Trophoblast cell (in vitro differentiated cells and primary cell): ENCODE data around the gene CGN.

ENCODE experiments used
- DNase-seq, 2 donors: peaks; one replicate each; pipeline ENCODE4 v3.0.0-alpha.2; 2016
- H2AFZ ChIP-seq: 2 replicates; pipeline ENCODE4 v1.6.1; 2013; ENCODE audit warnings: low read length, moderate library complexity, mild to moderate bottlenecking; ENCODE audit not compliant: insufficient read depth, poor library complexity
- H2AK5ac ChIP-seq: 2 replicates; pipeline ENCODE4 v1.6.1; 2013; ENCODE audit warnings: mild to moderate bottlenecking, low read length
- H2BK120ac ChIP-seq: 2 replicates; pipeline ENCODE4 v1.6.1; 2013; ENCODE audit warnings: low read length, mild to moderate bottlenecking, moderate library complexity; ENCODE audit not compliant: insufficient read depth, poor library complexity
- H2BK12ac ChIP-seq: 2 replicates; pipeline ENCODE4 v1.6.1; 2013; ENCODE audit warnings: mild to moderate bottlenecking, low read length, moderate library complexity
- H2BK5ac ChIP-seq: 2 replicates; pipeline ENCODE4 v1.6.1; 2013; ENCODE audit warnings: low read length, low read depth, moderate library complexity, mild to moderate bottlenecking; ENCODE audit not compliant: poor library complexity
- H3K14ac ChIP-seq: 2 replicates; pipeline ENCODE4 v1.6.1; 2013; ENCODE audit warnings: mild to moderate bottlenecking, low read length
- H3K18ac ChIP-seq: 2 replicates; pipeline ENCODE4 v1.6.1; 2013; ENCODE audit warnings: mild to moderate bottlenecking, low read length
- H3K23ac ChIP-seq: 2 replicates; pipeline ENCODE4 v1.6.1; 2013; ENCODE audit warnings: low read length
- H3K27ac ChIP-seq: 2 replicates; pipeline ENCODE4 v1.5.1; 2013; ENCODE audit warnings: low read depth, mild to moderate bottlenecking, inconsistent platforms, low read length, moderate library complexity
- H3K27me3 ChIP-seq: 2 replicates; pipeline ENCODE4 v1.6.1; 2013; ENCODE audit warnings: inconsistent platforms, mild to moderate bottlenecking, low read length, moderate library complexity; ENCODE audit not compliant: insufficient read depth
- H3K36me3 ChIP-seq, 2 experiments: 1 replicate in 1 of 2; 2 replicates in 1 of 2; pipeline ENCODE4 v1.6.1; 2013; ENCODE audit warnings: low read length in 2 of 2, mild to moderate bottlenecking in 2 of 2, moderate library complexity in 1 of 2; ENCODE audit not compliant: insufficient read depth in 2 of 2, control insufficient read depth in 1 of 2
- H3K4ac ChIP-seq: 2 replicates; pipeline ENCODE4 v1.6.1; 2013; ENCODE audit warnings: low read depth, mild to moderate bottlenecking, low read length, moderate library complexity
- H3K4me1 ChIP-seq, 2 experiments: 1 replicate in 1 of 2; 2 replicates in 1 of 2; pipeline ENCODE4 v1.6.1; 2013; ENCODE audit warnings: low read length in 2 of 2, mild to moderate bottlenecking in 2 of 2, moderate library complexity in 1 of 2; ENCODE audit not compliant: insufficient read depth in 2 of 2, control insufficient read depth in 1 of 2
- H3K4me2 ChIP-seq: 2 replicates; pipeline ENCODE4 v1.6.1; 2013; ENCODE audit warnings: inconsistent platforms, mild to moderate bottlenecking, low read length, moderate library complexity
- H3K4me3 ChIP-seq: 2 replicates; pipeline ENCODE4 v1.5.1; 2013; ENCODE audit warnings: mild to moderate bottlenecking, low read depth, low read length, inconsistent platforms
- H3K79me1 ChIP-seq: one replicate; pipeline ENCODE4 v1.6.1; 2013; ENCODE audit warnings: low read length
- H3K79me2 ChIP-seq: 2 replicates; pipeline ENCODE4 v1.6.1; 2013; ENCODE audit warnings: low read length, mild to moderate bottlenecking; ENCODE audit not compliant: control insufficient read depth, insufficient read depth, poor library complexity
- H3K9ac ChIP-seq: 2 replicates; pipeline ENCODE4 v1.6.1; 2013; ENCODE audit warnings: mild to moderate bottlenecking, low read length
- H3K9me3 ChIP-seq: 2 replicates; pipeline ENCODE4 v1.6.1; 2013; ENCODE audit warnings: low read depth, mild to moderate bottlenecking, control low read depth, inconsistent platforms, low read length; ENCODE audit not compliant: insufficient read depth
- H4K12ac ChIP-seq: 2 replicates; pipeline ENCODE4 v1.6.1; 2013; ENCODE audit warnings: low read depth, mild to moderate bottlenecking, low read length, moderate library complexity
- H4K8ac ChIP-seq: 2 replicates; pipeline ENCODE4 v1.6.1; 2013; ENCODE audit warnings: low read depth, mild to moderate bottlenecking, low read length, moderate library complexity
- H4K91ac ChIP-seq: one replicate; pipeline ENCODE4 v1.6.1; 2013; ENCODE audit warnings: low read depth, mild to moderate bottlenecking, low read length, moderate library complexity
- WGBS: extraction: QIAGEN DNeasy Blood & Tissue Kit; methylation state at CpG from one replicate; pipeline ENCODE4 v1.1.7; 2013; ENCODE audit warnings: missing lambda C conversion rate; ENCODE audit not compliant: insufficient read length, insufficient coverage; ENCODE audit errors: extremely low coverage; 5-methylcytosine and 5-hydroxymethylcytosine counted together

Gene CGN

GRCh38 chr1:151515265-151515664, 4.1 kb downstream of the CGN start:
- peaks cover 51% of the 10 kb centered on the region for H3K79me1 ChIP-seq
- H3K27me3 ChIP-seq: no peaks in the 10 kb centered on the region
- H3K4me1 ChIP-seq: peaks cover 28 to 41% of the 10 kb centered on the region in 2 experiments
- H3K79me2 ChIP-seq: peaks cover 14% of the 10 kb centered on the region
- H3K9ac ChIP-seq: no peak overlapping the region
- no peak overlapping the region for H3K18ac ChIP-seq
- peak overlapping the region; percentile 41 for H2BK120ac ChIP-seq
- peaks cover 12 to 15% of the 10 kb centered on the region in 2 experiments for H3K36me3 ChIP-seq
- no peak overlapping the region for H3K4ac ChIP-seq
- H3K23ac ChIP-seq: no peak overlapping the region
- H2AFZ ChIP-seq: no peak overlapping the region
- peak overlapping the region; percentile 38 for H4K8ac ChIP-seq
- no peak overlapping the region for H3K4me2 ChIP-seq
- no peak overlapping the region for H3K14ac ChIP-seq
- H4K91ac ChIP-seq: peak overlapping the region; percentile 79
- no peak overlapping the region for H2AK5ac ChIP-seq
- H3K27ac ChIP-seq: peak overlapping the region; percentile 96
- H3K9me3 ChIP-seq: no peaks in the 10 kb centered on the region
- no peak overlapping the region for H3K4me3 ChIP-seq
- no peak overlapping the region for H4K12ac ChIP-seq
- no peak for DNase-seq
- H2BK5ac ChIP-seq: peak overlapping the region; percentile 36
- WGBS: no CpG with 5 or more reads among the region's 4 CpGs
- H2BK12ac ChIP-seq: peak overlapping the region; percentile 78

- Histone ChIP-seq H3K9me3 (no peaks in the 10 kb centered on the region), H3K23ac (no peak overlapping the region), H3K4me1 (peaks cover 30 to 45% of the 10 kb centered on the region in 2 experiments), H2BK120ac (peak overlapping the region; percentile 70), H4K91ac (peak overlapping the region; percentile 78), H3K36me3 (peaks cover 14 to 20% of the 10 kb centered on the region in 2 experiments), H2BK5ac (peak overlapping the region; percentile 94), H3K4ac (peak overlapping the region; percentile 60), H3K9ac (no peak overlapping the region), H3K14ac (peak overlapping the region; percentile 83), H4K8ac (peak overlapping the region; percentile 52), H3K18ac (peak overlapping the region; percentile 44), H3K27ac (peak overlapping the region; percentile 91), H4K12ac (no peak overlapping the region), H3K79me2 (peaks cover 14% of the 10 kb centered on the region), H3K4me2 (peak overlapping the region; percentile 40), H2AFZ (no peak overlapping the region), H3K27me3 (no peaks in the 10 kb centered on the region), H2AK5ac (peak overlapping the region; percentile 13), H2BK12ac (peak overlapping the region; percentile 37), H3K79me1 (peaks cover 46% of the 10 kb centered on the region), H3K4me3 (no peak overlapping the region)
- no CpG with 5 or more reads among the region's 1 CpG for WGBS
- DNase-seq: peak; percentile 16 to 49
Observed at GRCh38 chr1:151516031-151516511, 4.9 kb downstream of the CGN start.

GRCh38 chr1:151518431-151518830, 7.2 kb downstream of the CGN start:
- H3K4me3 ChIP-seq: no peak overlapping the region
- no peak overlapping the region for H3K9ac ChIP-seq
- H2BK120ac ChIP-seq: no peak overlapping the region
- H3K79me1 ChIP-seq: peaks cover 26% of the 10 kb centered on the region
- H3K18ac ChIP-seq: peak overlapping the region; percentile 41
- H2BK5ac ChIP-seq: no peak overlapping the region
- DNase-seq: no peak
- H4K91ac ChIP-seq: peak overlapping the region; percentile 26
- H3K23ac ChIP-seq: no peak overlapping the region
- no peak overlapping the region for H2AFZ ChIP-seq
- H2AK5ac ChIP-seq: peak overlapping the region; percentile 11
- no peak overlapping the region for H4K8ac ChIP-seq
- peaks cover 10% of the 10 kb centered on the region for H3K79me2 ChIP-seq
- WGBS: no CpG with 5 or more reads among the region's 12 CpGs
- no peak overlapping the region for H4K12ac ChIP-seq
- H3K36me3 ChIP-seq: peaks cover 19 to 22% of the 10 kb centered on the region in 2 experiments
- H3K14ac ChIP-seq: peak overlapping the region; percentile 46
- peak overlapping the region; percentile 22 for H3K4ac ChIP-seq
- no peaks in the 10 kb centered on the region for H3K9me3 ChIP-seq
- H3K27ac ChIP-seq: no peak overlapping the region
- no peak overlapping the region for H3K4me2 ChIP-seq
- H2BK12ac ChIP-seq: peak overlapping the region; percentile 83
- no peaks in the 10 kb centered on the region for H3K27me3 ChIP-seq
- peaks cover 23 to 31% of the 10 kb centered on the region in 2 experiments for H3K4me1 ChIP-seq

GRCh38 chr1:151518936-151519335, 7.7 kb downstream of the CGN start:
- peaks cover 19 to 26% of the 10 kb centered on the region in 2 experiments for H3K4me1 ChIP-seq
- no CpG with 5 or more reads among the region's 15 CpGs for WGBS
- H3K23ac ChIP-seq: no peak overlapping the region
- no peak overlapping the region for H3K9ac ChIP-seq
- H3K14ac ChIP-seq: no peak overlapping the region
- H2BK120ac ChIP-seq: peak overlapping the region; percentile 21
- H3K9me3 ChIP-seq: no peaks in the 10 kb centered on the region
- H2BK12ac ChIP-seq: peak overlapping the region; percentile 83
- H3K36me3 ChIP-seq: peaks cover 20 to 25% of the 10 kb centered on the region in 2 experiments
- no peak overlapping the region for H3K4me2 ChIP-seq
- peak overlapping the region; percentile 48 for H3K18ac ChIP-seq
- H3K4ac ChIP-seq: peak overlapping the region; percentile 22
- DNase-seq: no peak
- no peak overlapping the region for H3K27ac ChIP-seq
- no peaks in the 10 kb centered on the region for H3K27me3 ChIP-seq
- H3K79me2 ChIP-seq: peaks cover 10% of the 10 kb centered on the region
- H4K8ac ChIP-seq: no peak overlapping the region
- no peak overlapping the region for H2AFZ ChIP-seq
- H3K4me3 ChIP-seq: no peak overlapping the region
- H4K91ac ChIP-seq: peak overlapping the region; percentile 26
- peak overlapping the region; percentile 77 for H2AK5ac ChIP-seq
- H3K79me1 ChIP-seq: peaks cover 21% of the 10 kb centered on the region
- no peak overlapping the region for H4K12ac ChIP-seq
- H2BK5ac ChIP-seq: no peak overlapping the region
